Measurements from ENCODE around the gene UGGT1.

UGGT1 gene

GRCh38 chr2:128090945-128091725 is at the start of gene UGGT1:
Gene UGGT1 (plus strand): TSS chr2:128091200. CDS start chr2:128091358, 158 bp downstream.
- peak; percentile 97 for DNase-seq (ENCODE audit: low spot score)

GRCh38 chr2:128041561-128041960 is 49.4 kb upstream of the UGGT1 start:
- no peak for DNase-seq (ENCODE audit: low spot score)

GRCh38 chr2:128043041-128043440 is 48.0 kb upstream of the UGGT1 start:
- DNase-seq (ENCODE audit: low spot score): no peak

- no peak for DNase-seq (ENCODE audit: low spot score)
Observed at GRCh38 chr2:128053331-128053730, 37.7 kb upstream of the UGGT1 start.

- no peak for DNase-seq (ENCODE audit: low spot score)
Observed at GRCh38 chr2:128054104-128054885, 36.7 kb upstream of the UGGT1 start.

GRCh38 chr2:128057334-128057733 is 33.7 kb upstream of the UGGT1 start:
- DNase-seq (ENCODE audit: low spot score): no peak

GRCh38 chr2:128058114-128058513 is 32.9 kb upstream of the UGGT1 start:
- no peak for DNase-seq (ENCODE audit: low spot score)

GRCh38 chr2:128062571-128062970 is 28.4 kb upstream of the UGGT1 start:
- DNase-seq (ENCODE audit: low spot score): no peak

GRCh38 chr2:128064353-128064752 is 26.6 kb upstream of the UGGT1 start:
- DNase-seq (ENCODE audit: low spot score): no peak

- DNase-seq (ENCODE audit: low spot score): no peak
Observed at GRCh38 chr2:128069769-128070168, 21.2 kb upstream of the UGGT1 start.

GRCh38 chr2:128073278-128073677 is 17.7 kb upstream of the UGGT1 start:
- DNase-seq (ENCODE audit: low spot score): no peak

GRCh38 chr2:128076461-128077106 is 14.4 kb upstream of the UGGT1 start:
- DNase-seq (ENCODE audit: low spot score): no peak

- DNase-seq (ENCODE audit: low spot score): no peak
Observed at GRCh38 chr2:128084757-128085156, 6.2 kb upstream of the UGGT1 start.

- DNase-seq (ENCODE audit: low spot score): no peak
Observed at GRCh38 chr2:128086244-128086643, 4.8 kb upstream of the UGGT1 start.

GRCh38 chr2:128090575-128090944 is 440 bp upstream of the UGGT1 start:
- DNase-seq (ENCODE audit: low spot score): no peak

- DNase-seq (ENCODE audit: low spot score): peak; percentile 30
Observed at GRCh38 chr2:128091726-128092080, 703 bp downstream of the UGGT1 start.

GRCh38 chr2:128092656-128093055 is 1.7 kb downstream of the UGGT1 start:
- DNase-seq (ENCODE audit: low spot score): no peak

- no peak for DNase-seq (ENCODE audit: low spot score)
Observed at GRCh38 chr2:128093762-128094161, 2.8 kb downstream of the UGGT1 start.

- DNase-seq (ENCODE audit: low spot score): no peak
Observed at GRCh38 chr2:128095201-128095600, 4.2 kb downstream of the UGGT1 start.

GRCh38 chr2:128103407-128103806 is 12.4 kb downstream of the UGGT1 start:
- DNase-seq (ENCODE audit: low spot score): no peak

GRCh38 chr2:128105072-128105471 is 14.1 kb downstream of the UGGT1 start:
- DNase-seq (ENCODE audit: low spot score): no peak

GRCh38 chr2:128108166-128108565 is 17.2 kb downstream of the UGGT1 start:
- no peak for DNase-seq (ENCODE audit: low spot score)

- no peak for DNase-seq (ENCODE audit: low spot score)
Observed at GRCh38 chr2:128109243-128109642, 18.2 kb downstream of the UGGT1 start.

All from kidney capillary endothelial cell (primary cell).